ENCODE data around the gene MED7. TPM values are rescaled to one million over a fixed set of nuclear protein-coding genes. Genes with fewer than 3 reads are reported as not detected.

Gene MED7
- total RNA-seq, 4 donors from 2014 or later: 7.0 to 9.4 (median 8.5) TPM

DNA sequence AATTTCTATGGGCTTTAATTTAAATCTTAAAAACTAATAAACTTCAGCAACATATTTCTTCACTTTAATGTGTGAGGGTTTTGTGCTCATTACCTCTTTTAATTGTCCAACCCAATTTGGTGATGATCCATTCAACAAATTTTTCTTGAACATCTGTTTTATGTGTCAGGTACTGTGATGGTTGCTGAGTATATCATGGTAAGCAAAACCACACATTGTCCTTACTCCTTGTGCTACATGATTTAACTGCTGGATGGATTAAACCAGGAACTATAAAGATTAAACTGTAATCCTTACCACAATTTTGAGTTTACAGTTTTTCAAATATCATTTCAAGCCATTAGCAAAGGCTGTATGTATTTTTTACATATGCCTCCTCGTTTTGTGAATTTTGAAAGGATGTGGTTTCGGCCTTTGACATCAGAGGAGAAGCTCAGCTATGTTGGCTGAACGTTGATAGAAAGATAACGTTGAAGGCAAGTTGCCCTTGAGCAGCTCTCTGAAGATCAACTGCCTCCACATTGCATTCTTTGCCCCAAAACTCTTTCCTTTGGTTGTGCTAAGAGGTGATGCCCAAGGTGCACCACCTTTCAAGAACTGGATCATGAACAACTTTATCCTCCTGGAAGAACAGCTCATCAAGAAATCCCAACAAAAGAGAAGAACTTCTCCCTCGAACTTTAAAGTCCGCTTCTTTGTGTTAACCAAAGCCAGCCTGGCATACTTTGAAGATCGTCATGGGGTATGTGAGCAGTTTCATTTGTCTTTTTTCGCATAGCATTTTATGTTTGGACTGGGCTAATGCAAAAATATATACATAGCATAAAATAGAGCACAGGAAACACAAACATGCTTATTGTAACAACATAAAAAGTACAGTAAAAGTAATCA lies 38.0 kb upstream of the MED7 start, which contains the start of gene ITK:
TSS of gene ITK (plus strand) at position 467 of the 891 bp plus-strand sequence. CDS start at position 605, 138 bp downstream.
- no peaks in the 10 kb centered on the region for H3K4me1 ChIP-seq
- H3K27ac ChIP-seq: no peak within 1 kb of the TSS
- ATAC-seq: no peak
- in situ Hi-C loops (cut with MboI; ENCODE audit: low sequenced_read_pairs in 4 of 4) (no loop called here), intact Hi-C loops (cut with DNase I; ENCODE audit: low total_unique reads) (no loop called here)
- no peak for TF ChIP-seq POLR2A (IDR thresholded peaks at IDR 0.05)
- TF ChIP-seq, protein P1, sequence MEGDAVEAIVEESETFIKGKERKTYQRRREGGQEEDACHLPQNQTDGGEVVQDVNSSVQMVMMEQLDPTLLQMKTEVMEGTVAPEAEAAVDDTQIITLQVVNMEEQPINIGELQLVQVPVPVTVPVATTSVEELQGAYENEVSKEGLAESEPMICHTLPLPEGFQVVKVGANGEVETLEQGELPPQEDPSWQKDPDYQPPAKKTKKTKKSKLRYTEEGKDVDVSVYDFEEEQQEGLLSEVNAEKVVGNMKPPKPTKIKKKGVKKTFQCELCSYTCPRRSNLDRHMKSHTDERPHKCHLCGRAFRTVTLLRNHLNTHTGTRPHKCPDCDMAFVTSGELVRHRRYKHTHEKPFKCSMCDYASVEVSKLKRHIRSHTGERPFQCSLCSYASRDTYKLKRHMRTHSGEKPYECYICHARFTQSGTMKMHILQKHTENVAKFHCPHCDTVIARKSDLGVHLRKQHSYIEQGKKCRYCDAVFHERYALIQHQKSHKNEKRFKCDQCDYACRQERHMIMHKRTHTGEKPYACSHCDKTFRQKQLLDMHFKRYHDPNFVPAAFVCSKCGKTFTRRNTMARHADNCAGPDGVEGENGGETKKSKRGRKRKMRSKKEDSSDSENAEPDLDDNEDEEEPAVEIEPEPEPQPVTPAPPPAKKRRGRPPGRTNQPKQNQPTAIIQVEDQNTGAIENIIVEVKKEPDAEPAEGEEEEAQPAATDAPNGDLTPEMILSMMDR (IDR thresholded peaks at IDR 0.05 in 4 of 5, conservative IDR thresholded peaks at IDR 0.05 in 1 of 5): no peak
- H3K9me3 ChIP-seq: no peaks in the 10 kb centered on the region
- DNase-seq: no peak
- H3K4me3 ChIP-seq: no peak within 1 kb of the TSS
- H3K27me3 ChIP-seq: peaks cover 0 to 2% (median 2%) of the 10 kb centered on the region in 3 donors
- H3K36me3 ChIP-seq: no peaks in the 10 kb centered on the region

DNA sequence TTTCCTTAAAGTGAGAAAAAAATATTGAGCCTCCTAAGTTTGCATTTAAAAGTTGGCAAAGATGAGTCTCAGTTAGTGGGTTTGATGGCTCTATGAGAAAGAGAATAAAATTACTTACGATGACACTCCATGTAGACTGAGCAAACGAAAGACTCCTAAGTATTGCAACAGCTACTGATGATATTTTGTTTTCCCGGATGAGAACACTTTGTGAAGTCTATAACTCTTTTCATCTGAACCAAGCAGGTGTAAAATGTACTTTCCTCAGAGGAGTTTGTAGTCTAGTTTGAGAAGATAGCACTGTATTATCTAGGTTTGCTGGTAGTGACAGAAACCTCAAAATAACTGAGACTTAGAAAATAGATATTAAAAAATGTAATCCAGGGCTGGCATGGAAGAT lies 36.3 kb upstream of the MED7 start:
- Histone ChIP-seq H3K27me3 (peaks cover 0 to 2% (median 0%) of the 10 kb centered on the region in 3 donors), H3K36me3 (no peaks in the 10 kb centered on the region), H3K4me3 (no peak overlapping the region), H3K9me3 (no peaks in the 10 kb centered on the region), H3K27ac (no peak overlapping the region), H3K4me1 (no peaks in the 10 kb centered on the region)
- DNase-seq (no peak), ATAC-seq (no peak)
- in situ Hi-C loops (cut with MboI; ENCODE audit: low sequenced_read_pairs in 4 of 4): no loop called here
- no peak for TF ChIP-seq POLR2A (IDR thresholded peaks at IDR 0.05)
- TF ChIP-seq, protein P1 (IDR thresholded peaks at IDR 0.05 in 4 of 5, conservative IDR thresholded peaks at IDR 0.05 in 1 of 5): no peak
- intact Hi-C loops (cut with DNase I; ENCODE audit: low total_unique reads): no loop called here

GRCh38 chr5:157177953-157178352 lies 35.3 kb upstream of the MED7 start:
- Histone ChIP-seq H3K4me3 (no peak overlapping the region), H3K4me1 (no peaks in the 10 kb centered on the region), H3K27ac (no peak overlapping the region), H3K36me3 (no peaks in the 10 kb centered on the region), H3K27me3 (peaks cover 0 to 2% (median 0%) of the 10 kb centered on the region in 3 donors), H3K9me3 (no peaks in the 10 kb centered on the region)
- ATAC-seq (no peak), DNase-seq (no peak)
- intact Hi-C loops (cut with DNase I; ENCODE audit: low total_unique reads): no loop called here
- TF ChIP-seq POLR2A (IDR thresholded peaks at IDR 0.05): no peak
- TF ChIP-seq, protein P1 (IDR thresholded peaks at IDR 0.05 in 4 of 5, conservative IDR thresholded peaks at IDR 0.05 in 1 of 5): no peak
- in situ Hi-C loops (cut with MboI; ENCODE audit: low sequenced_read_pairs in 4 of 4): no loop called here

DNA sequence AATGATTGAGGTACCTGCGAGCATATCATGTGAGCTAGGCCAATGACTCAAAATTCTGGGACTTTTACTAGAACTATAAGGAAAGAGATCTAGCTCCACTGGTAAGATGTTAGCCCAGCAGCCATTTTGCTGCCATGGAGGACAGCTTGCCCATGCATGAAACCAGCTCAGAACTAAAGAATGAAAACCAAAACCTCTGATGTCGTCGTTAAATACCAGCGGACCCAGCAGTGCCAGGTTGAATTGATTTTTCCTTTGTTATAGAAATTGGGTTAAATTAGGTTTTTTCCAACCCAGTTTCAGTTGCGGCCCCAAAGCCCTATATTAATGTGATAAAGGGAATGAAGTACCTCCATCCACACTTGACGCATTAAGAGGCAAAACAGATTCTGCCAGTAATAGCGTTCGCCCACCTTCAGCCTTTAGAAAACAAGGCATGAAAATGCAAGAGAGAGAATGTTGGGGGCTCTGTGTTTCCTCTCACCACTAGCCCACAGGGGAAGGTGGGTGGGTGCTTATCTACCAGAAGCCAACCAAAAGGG lies 32.5 kb upstream of the MED7 start:
- no peaks in the 10 kb centered on the region for H3K36me3 ChIP-seq
- TF ChIP-seq POLR2A (IDR thresholded peaks at IDR 0.05): no peak
- TF ChIP-seq, protein P1 (IDR thresholded peaks at IDR 0.05 in 4 of 5, conservative IDR thresholded peaks at IDR 0.05 in 1 of 5): no peak
- DNase-seq (no peak), ATAC-seq (no peak)
- no peaks in the 10 kb centered on the region for H3K9me3 ChIP-seq
- intact Hi-C loops (cut with DNase I; ENCODE audit: low total_unique reads): no loop called here
- peaks cover 0 to 2% (median 0%) of the 10 kb centered on the region in 3 donors for H3K27me3 ChIP-seq
- in situ Hi-C loops (cut with MboI; ENCODE audit: low sequenced_read_pairs in 4 of 4): no loop called here
- H3K4me1 ChIP-seq: no peaks in the 10 kb centered on the region
- H3K4me3 ChIP-seq: no peak overlapping the region
- H3K27ac ChIP-seq: no peak overlapping the region
